Neural cell (in vitro differentiated cells): ENCODE data around the gene PTPRN2.

Experiments used
- CTCF ChIP-seq: fragments of 450-650 bp; IDR thresholded peaks from 2 replicates; pipeline ENCODE4 v1.5.1; 2014; ENCODE audit warnings: antibody characterized with exemption, mild to moderate bottlenecking, moderate library complexity; ENCODE audit not compliant: poor library complexity, severe bottlenecking
- POLR2AphosphoS5 ChIP-seq: IDR thresholded peaks from 2 replicates; pipeline ENCODE4 v1.6.1; 2012

- no peak for TF ChIP-seq CTCF
- no peak for TF ChIP-seq POLR2AphosphoS5
Observed at GRCh38 chr7:157630301-157630853, 957.2 kb downstream of the PTPRN2 start.
